UCSD-AML1 (cell line): ENCODE measurements around the gene KDM4C.
"Not testable (repeated sequence)": the region's sequence is repeated elsewhere in the genome, so short reads cannot be mapped to it uniquely, and the experiment has no call there.

Experiments
- DNase-seq: peaks from one replicate; lab custom pipeline; 2025; ENCODE audit not compliant: unreplicated experiment; lab: John Stamatoyannopoulos, UW

Gene KDM4C

DNA sequence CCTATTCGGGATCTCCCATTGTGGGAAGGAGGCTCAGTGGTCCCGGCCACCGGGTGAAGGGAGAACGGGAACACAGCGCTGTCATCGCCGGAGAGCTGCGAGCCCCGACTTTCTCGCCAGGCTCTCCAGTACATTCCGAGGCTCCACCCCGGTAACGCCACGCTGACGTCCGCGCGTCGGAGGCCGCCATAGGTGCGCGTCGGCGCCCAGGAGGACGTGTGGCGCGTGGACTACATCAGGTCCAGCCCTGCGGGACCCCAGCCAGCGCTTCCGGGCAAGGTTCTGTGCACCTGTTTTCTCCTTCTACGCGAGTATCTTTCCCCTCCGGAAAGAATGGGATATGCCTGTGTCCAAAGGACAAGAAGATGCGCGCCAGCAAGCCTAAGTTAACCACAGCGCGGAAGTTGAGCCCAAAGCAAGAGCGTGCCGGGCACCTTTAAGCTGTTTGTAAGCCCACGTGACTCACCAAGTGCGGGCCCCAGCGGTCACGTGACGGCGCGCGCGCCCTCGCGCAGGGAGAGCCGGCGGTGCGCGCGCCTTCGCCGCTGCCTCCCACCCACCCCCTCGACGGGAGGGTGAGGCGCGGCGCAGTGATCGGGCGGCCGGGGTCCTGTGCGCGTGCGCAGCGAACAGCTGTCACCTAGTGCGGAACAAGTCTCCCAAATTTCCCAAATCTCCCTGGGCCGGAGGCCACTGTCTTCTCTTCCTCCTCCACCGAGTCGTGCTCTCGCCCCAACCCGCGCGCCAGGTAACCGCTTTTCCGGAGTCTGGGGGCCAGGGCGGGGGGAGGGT, at the start of gene KDM4C:
Gene KDM4C (plus strand): TSS at position 518 of the 792 bp plus-strand sequence. CDS start 35,016 bp downstream, outside the sequence.
- DNase-seq = peak; percentile 96

DNA sequence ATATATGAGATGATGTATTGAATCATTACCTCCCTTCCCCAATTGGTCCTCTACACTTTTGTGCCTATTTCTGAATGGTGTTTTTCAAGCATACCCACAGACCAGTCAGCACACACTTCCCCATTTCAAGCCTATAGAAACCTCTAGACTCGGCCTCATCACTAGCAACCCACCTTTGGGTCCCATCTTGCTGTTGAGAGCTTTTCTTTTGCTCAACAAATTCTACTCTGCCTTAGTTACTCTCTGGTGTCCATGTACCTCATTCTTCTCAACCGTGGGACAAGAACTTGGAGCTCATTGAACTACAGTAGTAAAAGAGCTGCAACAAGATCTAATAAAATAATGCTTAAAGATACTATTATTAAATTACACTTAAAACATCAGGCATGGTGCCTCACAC, 49.0 kb upstream of the KDM4C start:
- no peak for DNase-seq

DNA sequence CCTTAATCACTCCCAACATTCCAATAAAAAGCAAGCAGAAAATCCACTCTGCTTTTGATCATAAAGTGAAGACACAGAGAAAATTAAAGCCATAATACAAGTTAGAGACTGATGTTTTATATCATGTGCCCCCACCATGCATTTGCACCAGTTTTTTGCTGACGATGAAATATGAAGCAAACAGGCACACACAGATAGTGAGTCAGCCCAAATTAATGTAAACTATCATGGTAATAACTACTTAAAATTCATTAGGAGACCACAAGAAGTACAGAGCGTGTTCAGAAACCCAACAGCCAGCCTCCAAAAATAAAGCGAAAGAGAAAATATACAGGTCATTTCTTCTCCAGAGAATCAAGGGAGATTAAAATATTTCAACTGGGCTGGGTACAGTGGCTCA, 46.4 kb upstream of the KDM4C start:
- no peak for DNase-seq

DNA sequence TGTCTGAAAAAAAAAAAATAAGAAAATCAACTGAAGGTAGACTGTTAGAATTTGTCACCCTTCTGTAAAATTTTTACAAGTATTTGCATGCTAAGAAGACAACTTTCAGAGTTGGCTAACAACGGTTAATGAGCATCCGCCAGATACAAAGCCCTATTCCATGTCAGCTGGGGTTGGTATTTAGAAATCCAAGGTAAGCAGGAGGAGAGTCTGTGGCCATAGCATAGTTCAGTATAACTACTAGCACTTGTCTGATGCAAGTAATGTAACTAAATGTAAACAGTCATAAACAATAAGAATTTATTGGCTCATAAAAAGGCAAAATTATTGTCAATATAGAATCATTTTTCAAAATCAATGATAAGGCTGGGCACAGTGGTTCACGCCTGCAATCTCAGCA, 45.7 kb upstream of the KDM4C start:
- DNase-seq = no peak

DNA sequence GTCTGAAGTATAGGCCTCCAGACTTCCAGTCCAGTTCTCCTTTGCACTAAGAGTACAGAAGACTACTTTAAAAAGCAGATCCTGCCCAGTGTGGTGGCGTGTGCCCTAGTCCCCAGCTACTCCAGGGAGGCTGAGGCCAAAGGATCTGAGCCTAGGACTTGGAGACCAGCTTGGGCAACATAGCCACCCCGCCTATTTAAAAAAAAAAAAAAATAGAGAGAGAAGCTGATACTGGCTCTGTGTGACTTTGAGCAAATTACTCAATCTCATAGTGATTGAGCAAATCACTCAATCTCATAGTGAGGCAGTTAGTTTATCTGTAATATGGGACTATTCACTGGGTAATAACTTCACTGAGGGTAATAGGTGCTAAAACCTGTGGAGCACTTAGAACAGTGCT, 43.6 kb upstream of the KDM4C start:
- DNase-seq = no peak

DNA sequence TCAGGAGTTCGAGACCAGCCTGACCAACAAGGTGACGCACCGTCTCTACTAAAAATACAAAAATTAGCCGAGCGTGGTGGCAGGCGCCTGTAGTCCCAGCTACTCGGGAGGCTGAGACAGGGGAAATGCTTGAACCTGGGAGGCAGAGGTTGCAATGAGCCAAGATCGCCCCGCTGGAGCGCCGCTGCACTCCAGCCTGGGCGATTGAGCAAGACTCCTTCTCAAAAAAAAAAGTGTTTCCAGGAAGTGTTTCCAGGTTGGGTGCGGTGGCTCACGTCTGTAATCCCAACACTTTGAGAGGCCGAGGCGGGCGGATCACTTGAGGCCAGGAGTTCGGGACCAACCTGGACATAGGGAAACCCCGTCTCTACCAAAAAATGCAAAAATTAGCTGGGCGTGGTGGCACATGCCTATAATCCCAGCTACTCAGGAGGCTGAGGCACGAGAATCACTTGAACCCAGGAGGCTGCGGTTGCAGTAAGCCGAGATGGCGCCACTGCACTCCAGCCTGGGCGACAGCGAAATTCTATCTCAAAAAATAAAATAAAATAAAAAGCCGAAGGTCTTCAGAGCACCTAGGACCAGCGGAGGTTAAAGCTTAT, 42.5 kb upstream of the KDM4C start:
- DNase-seq = not testable (repeated sequence)

DNA sequence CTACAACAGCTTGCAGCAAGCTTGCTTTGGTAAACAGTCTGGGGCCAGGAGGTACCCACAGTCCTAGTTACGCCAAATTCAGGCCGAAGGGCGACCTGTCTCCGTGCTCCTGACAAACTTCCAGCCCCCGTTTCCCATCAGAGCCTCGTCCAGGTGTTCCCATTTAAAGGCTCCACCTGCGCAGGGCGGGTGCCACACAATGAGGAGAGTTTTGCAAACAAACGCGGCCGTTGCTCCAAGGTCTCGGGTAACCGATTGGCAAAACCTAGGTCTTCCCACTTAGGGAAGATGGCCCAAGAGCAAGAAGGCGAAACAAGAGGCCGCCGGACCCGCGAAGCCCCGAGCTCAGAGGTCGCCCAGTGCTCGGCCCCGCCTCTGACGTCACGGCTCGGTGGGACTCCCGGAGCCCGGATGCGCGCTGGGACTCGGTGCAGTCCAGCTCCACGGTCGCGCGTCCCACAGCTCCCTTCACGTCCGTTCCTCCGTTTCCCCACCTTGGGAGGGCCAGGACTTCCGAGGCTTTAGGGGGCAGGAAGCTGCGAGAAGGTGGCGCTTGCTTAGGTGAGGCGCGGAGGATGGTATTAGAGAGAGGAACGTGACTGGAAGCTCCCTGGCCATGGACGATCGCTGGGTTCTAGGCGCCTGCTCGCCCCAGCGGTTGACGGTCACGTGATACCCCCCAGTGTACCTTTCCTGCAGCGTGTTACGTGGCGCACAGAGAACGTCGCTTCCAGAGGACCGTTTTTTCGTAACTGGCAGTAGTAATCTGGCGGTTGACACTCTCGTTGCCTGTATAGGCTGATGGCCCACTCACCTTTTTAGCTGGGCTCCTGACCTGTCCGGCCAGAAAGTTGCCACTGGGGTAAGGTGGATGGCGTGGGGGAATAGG, 41.8 kb upstream of the KDM4C start:
- no peak for DNase-seq

DNA sequence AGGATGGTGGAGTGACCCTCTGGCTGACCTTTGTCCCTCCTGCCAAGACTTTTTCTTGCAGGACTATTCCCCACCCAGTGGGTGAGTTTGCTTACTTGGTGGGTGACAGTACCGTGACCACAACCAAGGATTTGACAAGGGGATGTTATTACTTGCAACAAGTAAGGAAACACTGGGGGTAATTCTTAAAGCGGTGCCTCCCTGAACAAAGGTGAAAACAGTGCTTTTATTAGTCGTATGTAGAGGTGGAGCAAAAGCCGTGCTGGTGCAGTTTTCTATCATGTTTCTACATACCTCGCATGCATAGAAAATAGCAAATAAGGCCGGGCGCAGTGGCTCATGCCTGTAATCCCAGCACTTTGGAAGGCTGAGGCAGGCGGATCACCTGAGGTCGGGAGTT, 41.0 kb upstream of the KDM4C start:
- no peak for DNase-seq

DNA sequence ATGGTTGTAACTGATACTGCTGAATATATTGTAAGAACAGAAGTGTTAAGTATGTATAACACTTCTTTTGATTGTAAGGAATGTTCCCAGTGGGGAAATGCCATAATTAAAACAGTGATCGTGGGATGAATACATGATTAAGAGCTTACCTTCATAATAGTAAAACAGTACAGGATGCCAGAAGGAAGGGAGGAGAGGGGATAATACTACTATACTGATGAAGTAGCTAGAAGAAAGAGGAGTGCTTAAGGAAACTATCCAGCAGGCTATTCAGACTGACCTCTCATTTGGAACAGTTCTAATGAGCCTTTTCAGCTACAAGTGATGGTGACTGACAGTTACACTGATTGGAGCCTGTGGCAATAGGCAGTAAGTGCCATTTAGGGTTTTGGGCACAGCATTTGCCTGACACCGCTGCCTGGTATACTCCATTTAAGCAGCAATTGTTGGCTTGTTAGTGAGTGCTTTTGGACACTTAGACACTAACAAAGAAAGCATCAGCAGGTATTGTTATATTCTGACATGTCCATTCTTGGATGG, 33.8 kb upstream of the KDM4C start:
- no peak for DNase-seq

DNA sequence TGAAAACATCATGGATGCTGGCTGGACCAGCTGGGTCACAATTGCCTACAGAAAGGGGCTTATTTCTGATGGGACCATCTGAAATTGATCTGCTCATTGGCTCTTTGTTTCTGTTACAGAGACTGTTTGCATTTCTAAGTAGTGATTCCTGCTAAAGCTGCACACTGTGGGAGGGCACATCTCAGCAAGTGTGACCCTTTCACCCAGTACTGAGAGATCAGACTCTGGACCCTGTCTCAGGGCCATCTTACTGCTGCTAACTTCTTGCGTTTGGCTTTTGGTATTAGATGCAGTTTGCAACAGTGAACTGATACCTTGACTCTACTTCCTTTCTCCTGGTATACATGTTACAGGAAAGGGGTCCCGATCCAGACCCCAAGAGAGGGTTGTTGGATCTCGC, 24.5 kb upstream of the KDM4C start:
- no peak for DNase-seq

DNA sequence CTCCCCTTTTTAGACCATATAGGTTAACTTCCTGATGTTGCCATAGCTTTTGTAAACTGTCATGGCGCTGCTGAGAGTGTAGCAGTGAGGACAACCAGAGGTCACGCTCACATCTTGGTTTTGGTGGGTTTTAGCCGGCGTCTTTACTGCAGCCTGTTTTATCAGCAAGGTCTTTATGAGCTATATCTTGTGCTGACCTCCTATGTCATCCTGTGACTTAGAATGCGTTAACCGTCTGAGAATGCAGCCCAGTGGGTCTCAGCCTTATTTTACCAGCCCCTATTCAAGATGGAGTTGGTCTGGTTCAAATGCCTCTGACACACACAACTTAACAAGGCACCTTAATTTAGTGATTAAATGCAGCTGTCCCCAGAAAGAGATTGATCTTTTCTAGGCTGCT, 23.9 kb upstream of the KDM4C start:
- no peak for DNase-seq

DNA sequence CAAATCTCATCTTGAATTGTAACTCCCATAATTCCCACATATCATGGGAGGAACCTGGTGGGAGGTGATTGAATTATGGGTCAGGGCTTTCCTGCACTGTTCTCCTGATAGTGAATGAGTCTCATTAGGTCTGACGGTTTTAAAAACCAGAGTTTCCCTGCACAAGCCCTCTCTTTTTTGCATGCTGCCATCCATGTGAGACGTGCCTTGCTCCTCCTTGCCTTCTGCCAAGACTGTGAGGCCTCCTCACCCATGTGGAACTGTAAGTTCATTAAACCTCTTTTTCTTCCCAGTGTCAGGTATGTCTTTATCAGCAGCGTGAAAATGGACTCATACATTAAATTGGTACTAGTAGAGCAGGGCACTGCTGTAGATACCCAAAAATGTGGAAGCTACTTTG, 22.4 kb upstream of the KDM4C start:
- DNase-seq = no peak

DNA sequence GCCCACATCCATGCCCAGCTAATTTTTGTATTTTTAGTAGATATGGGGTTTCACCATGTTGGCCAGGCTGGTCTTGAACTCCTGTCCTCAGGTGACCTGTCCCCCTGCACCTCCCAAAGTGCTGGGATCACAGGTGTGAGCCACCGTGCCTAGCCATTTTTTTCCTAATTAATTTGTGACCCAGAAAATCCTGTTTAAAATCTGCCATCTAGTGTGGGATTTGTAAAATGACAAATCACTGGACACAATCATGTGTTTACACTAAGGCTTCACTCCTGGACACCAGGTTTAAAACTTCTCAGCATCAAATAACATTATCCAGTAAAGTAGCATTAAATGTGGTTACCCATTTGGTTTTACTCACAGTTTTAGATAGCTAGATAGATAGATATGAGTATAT, 18.6 kb upstream of the KDM4C start:
- DNase-seq = no peak

DNA sequence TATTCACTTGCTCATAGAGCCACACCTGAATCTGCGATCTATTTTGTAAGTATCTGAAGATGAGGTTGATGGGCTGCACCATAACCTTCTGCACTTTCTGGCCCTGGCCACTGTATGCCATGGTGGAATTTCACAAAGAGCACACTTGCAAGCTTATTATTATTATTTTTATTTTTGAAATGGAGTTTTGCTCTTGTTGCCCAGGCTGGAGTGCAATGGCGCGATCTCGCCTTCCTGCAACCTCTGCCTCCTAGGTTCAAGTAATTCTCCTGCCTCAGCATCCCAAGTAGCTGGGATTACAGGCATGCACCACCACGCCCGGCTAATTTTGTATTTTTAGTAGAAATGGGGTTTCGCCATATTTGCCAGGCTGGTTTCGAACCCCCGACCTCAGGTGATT, 8.9 kb upstream of the KDM4C start:
- not testable (repeated sequence) for DNase-seq

DNA sequence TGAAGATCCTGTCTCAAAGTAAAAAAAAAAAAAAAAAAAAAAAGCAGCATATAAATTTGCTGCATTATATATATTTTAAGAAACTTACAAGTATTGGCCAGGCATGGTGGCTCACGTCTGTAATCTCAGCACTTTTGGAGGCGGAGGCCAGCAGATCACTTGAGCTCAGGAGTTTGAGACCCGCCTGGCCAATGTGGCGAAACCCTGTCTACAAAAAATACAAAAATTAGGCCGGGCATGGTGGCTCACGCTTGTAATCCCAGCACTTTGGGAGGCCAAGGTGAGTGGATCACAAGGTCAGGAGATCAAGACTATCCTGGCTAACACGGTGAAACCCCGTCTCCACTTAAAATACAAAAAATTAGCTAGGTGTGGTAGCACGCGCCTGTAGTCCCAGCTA, 2.9 kb upstream of the KDM4C start:
- not testable (repeated sequence) for DNase-seq

DNA sequence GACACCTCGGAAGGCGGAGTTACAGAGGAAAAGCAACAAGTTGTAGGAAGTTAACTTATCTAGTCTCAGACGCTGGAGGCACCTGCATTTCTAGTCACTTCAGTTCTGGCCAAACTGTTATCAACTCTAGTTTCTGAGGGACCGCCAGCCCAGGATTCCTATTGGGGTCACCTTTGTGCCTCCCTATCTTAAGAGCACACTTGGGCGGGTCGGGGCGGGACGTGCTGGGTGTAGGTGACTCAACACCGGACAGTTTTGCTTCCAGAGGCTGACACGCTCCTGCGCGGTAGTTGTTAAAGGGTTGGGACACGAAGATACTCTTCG, 679 bp upstream of the KDM4C start:
- no peak for DNase-seq

DNA sequence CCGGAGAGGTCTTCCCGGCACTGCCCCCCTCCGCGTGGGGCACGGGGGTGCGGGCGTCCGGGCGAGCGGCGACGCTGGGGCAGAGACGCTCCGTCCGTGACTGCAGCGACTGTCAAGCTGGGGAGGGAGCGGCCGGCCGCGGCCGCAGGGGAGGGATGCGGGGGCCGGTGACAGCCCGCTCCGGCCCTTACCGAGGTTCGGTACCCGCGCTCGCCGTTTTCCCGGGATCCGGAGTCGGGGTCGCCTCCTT, 400 bp downstream of the KDM4C start:
- no peak for DNase-seq

DNA sequence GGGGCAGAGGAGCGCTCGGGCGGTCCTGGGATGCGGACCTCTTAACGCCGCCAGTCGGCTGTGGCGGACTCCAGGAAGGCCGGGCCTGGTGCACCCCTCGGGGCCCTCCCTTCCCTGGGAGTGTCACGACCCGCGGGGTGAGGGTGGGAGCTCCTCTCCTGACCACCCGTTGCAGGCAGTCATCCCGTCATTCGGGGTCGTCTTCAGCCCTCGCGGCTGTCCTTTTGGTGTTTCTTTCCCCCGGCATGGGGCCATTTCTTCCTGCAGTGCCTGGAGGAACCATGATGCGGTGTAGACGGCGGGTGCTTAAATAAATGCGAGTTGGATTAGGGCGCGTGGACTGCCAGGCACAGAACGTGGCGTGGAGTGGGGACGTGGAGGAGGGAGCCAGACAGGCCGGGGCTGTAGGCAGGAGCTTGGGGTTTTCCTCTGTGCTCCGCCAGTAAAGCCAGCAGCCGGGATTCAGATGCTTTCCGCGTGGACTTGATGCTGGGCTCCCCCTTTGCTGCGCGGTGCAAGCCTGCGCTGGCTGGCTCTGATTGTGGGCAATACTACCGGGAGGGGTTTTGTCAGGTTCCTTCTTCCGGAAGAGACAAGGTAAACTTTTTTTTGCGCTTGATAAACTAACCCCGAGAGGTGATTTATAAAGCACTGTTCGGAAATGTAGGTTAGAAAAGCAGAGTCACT, 868 bp downstream of the KDM4C start:
- peak; percentile 59 for DNase-seq

DNA sequence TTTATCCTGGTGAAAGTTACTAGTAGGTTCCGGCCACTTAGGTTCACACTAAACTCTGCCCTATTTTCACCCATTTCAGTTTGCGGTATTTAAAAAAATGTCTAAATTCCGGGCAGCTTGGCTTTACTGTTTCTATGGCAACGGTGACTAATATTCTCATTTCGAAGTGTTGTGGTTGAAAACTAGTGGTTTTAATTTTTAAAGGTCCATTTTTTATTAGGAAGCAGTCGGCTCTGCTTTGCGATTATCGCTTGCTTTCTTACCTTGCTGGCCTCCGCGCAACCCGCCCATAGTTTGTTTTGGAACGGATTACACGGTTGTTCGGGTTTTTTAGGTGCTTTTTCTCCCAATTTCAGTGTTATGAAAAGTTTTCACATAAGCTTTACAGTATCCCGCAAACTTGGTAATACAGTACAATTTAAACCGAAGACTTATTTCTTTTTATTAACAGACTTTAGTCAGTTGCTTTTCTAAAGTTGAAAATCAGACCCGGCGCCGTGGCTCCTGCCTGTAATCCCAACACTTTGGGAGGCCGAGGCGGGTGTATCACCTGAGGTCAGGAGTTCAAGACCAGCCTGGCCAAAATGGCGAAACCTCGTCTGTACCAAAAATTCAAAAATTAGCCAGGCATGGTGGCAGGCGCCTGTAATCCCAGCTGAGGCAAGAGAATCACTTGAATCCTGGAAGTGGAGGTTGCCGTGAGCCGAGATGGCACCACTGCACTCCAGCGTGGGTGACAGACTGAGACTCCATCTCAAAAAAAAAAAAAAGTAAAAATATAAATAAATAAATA, 1.6 kb downstream of the KDM4C start:
- DNase-seq = no peak

DNA sequence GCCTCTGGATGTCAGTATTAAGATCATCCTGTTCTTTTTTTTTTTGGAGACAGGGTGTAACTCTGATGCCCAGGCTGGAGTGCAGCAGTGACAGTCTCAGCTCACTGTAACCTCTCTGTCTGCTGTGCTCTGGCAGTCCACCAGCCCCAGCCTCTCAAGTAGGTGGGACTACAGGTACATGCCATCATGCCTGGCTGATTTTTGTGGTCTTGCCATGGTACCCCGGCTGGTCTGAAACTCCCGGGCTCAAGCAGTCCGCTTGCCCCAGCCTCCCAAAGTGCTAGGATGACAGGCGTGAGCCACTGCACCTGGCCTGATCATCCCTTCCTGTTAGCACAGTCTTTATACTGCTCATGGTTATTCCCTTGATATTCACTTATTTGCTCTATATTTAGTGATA, 3.5 kb downstream of the KDM4C start:
- DNase-seq = no peak

DNA sequence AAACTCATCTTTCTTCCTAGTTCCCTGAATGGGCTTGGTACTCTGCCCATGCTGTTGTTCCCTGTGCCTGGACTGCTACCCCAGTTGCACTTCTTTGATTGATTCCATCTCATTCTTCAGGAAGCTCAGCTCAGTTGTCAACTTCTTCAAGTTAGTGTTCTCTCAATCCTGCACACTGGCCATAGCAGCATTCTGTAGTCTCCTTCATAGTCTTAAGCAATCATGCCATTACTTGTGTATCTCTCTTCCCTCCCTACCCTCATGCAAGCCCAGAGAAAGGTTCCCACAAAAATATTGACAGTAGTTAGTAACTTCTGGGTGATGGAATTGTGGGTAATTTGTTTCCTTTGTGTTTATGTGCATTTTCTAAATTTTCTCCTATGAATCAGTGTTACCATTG, 5.5 kb downstream of the KDM4C start:
- no peak for DNase-seq
